ENCODE data around the gene SDF2L1.

SDF2L1 gene

GRCh38 chr22:21661991-21662390, 19.9 kb downstream of the SDF2L1 start:
- no peak for TF ChIP-seq CTCF (conservative IDR thresholded peaks at IDR 0.05)
- H3K27ac ChIP-seq = no peak overlapping the region

- TF ChIP-seq CTCF (conservative IDR thresholded peaks at IDR 0.05) = no peak
These were observed 21.6 kb downstream of the SDF2L1 start for GRCh38 chr22:21663738-21664137.

GRCh38 chr22:21665047-21665851, 23.1 kb downstream of the SDF2L1 start:
- H3K27ac ChIP-seq = peak overlapping the region; percentile 93
- TF ChIP-seq CTCF (conservative IDR thresholded peaks at IDR 0.05) = no peak

More at GRCh38 chr22:21663738-21664137, 21.6 kb downstream of the SDF2L1 start:
- H3K27ac ChIP-seq = no peak overlapping the region

- TF ChIP-seq CTCF (conservative IDR thresholded peaks at IDR 0.05) = no peak
- peak overlapping the region; percentile 93 for H3K27ac ChIP-seq
These were observed 24.7 kb downstream of the SDF2L1 start for GRCh38 chr22:21666786-21667185.

- no peak for TF ChIP-seq CTCF (conservative IDR thresholded peaks at IDR 0.05)
- peak overlapping the region; percentile 93 for H3K27ac ChIP-seq
These were observed 26.9 kb downstream of the SDF2L1 start for GRCh38 chr22:21669026-21669425.

- H3K27ac ChIP-seq = no peak overlapping the region
- TF ChIP-seq CTCF (conservative IDR thresholded peaks at IDR 0.05) = no peak
These were observed 30.1 kb downstream of the SDF2L1 start for GRCh38 chr22:21672107-21672629.

- no peak; the same call in 1 of the 2 replicates for TF ChIP-seq CTCF (conservative IDR thresholded peaks at IDR 0.05)
- no peak overlapping the region for H3K27ac ChIP-seq
These were observed 31.6 kb downstream of the SDF2L1 start for GRCh38 chr22:21673534-21674321.

Data from VCaP (cell line).